Fibroblast of peridontal ligament (primary cell): Measurements from ENCODE around the gene XPO6.

Source experiments
- DNase-seq: peaks from one replicate; pipeline ENCODE4 v3.0.0-alpha.2; 2010; ENCODE audit errors: extremely low read depth

Gene XPO6

GRCh38 chr16:28208131-28208530, 3.6 kb downstream of the XPO6 start:
- no peak for DNase-seq

DNA sequence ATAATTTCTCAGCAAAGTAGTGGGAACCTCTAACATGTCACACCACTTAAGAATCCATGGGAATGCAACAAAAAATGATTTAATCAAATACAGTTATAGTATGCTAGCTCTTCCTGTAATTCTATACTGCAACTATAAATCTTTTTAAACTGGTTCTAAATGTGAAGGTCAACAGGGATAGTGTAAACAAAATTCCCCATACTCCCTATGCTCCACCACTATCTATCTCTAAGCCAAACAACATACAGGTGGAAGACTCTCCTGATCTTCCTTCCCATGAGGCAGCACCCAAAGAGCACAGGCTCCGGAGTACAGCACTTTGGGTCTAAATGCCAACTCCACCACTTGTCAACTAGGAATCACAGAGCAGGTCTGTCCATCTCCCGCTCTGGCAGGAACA, 4.4 kb downstream of the XPO6 start:
- no peak for DNase-seq

- DNase-seq = no peak
Measured at GRCh38 chr16:28205974-28206373, 5.8 kb downstream of the XPO6 start.

- DNase-seq = no peak
Measured at GRCh38 chr16:28205117-28205899, 6.5 kb downstream of the XPO6 start.

GRCh38 chr16:28204622-28205021, 7.1 kb downstream of the XPO6 start:
- no peak for DNase-seq

DNA sequence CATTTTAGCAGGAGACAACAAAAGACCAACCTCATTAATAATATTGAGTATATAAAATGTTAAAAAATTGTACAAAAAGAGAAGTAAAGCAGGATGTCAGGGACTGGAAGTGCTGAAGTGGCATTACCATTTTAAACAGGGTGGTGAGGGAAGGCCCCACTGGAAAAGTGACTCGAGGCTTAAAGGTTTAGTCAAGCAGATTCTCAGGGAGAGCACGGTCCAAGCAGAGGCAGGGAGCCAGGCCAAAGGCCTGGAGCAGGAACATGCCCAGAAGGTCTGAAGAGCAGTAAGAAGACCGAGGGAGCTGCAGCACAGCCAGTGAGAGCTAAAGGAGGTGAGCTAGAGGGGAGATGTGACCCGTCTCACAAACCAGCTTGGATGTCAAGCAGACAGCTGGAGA, 7.6 kb downstream of the XPO6 start:
- DNase-seq = no peak

DNA sequence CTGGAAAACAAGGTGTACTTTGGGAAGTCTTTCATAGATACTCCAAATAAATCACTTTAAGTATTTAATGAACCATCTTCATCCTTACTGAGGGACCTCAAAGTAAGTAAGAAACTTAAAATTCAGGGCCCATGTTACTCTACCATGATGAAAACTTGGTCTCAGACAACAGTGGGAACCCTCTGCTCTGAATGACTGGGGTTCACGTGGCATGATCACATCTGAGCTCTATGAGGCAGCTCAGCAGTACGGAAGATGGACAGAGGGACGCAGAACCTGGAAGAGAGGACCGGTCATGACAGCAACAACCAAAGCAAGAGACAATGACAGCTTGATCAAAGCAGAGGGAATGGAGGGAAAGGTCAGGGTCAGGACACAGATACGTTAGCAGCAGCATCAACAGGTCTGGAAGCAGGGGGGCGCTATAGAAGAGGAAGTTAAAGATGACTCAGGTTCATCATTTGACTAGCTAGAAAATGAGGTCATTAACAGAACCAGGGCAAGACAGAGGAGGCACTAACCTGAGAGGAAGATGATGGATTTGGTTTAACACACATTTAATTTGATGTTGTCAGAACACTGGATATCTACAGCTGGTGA, 9.5 kb downstream of the XPO6 start:
- no peak for DNase-seq

- DNase-seq = no peak
Measured at GRCh38 chr16:28200661-28201060, 11.1 kb downstream of the XPO6 start.

- no peak for DNase-seq
Measured at GRCh38 chr16:28196387-28196987, 15.3 kb downstream of the XPO6 start.

DNA sequence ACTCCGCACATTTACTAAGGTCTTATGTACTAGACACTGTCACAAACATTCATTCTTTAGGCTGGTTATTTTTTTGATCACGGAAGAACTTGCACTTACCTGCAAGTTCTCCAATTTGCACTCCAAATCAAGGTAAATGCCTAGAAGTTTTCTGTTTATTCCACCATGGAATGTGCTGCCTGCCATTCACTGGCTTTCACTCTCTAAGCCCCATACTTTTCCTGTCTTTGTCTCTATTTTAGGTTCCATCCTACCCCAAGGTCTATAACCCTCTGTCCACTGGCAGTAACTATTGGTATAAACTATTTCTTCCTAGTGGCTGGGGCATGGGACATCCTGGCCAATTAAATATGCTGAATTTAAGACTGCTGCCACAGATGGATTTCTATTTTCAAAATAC, 15.9 kb downstream of the XPO6 start:
- DNase-seq = no peak

DNA sequence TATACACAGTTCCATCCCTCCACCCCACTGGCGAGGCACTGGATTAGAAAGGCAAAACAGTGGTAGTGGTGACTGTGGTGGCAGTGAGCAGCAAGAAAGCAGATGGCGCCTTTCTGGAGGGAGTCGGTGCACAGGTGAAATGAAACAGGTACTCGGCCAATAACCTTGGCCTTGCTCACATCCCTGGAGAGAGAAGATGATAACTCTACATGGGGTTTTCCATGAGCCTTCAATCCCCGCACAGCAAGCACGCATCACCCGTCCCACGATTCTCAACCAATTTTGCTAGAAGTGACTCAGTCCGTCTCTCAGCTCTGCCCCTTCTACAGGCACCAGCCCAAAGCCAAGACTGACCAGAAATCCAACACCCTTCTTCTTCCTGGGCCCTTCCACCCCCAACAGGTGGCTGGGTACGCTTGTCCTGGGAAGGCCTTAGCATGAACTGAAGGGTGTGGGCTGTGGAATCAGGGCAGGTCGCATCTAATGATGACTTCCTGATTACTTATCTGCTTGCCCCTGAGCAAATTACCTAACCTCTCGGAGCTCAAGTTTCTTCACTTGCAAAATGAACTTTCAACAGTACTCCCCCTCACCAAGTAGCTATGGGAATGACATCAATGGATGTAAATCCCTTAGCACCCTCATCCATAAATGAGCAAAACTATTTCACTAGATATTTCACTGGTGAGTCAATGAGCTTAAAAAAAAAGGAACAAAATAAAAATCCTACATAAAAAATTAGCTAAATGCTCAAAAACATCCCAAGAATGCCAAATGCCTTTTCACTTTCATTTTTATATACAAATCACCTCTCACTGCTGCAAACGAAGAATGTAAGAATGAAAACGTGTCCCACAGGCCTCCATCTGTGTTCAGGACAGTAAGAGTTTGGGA, 18.0 kb downstream of the XPO6 start:
- DNase-seq = peak; percentile 93

GRCh38 chr16:28192806-28193529, 18.8 kb downstream of the XPO6 start:
- no peak for DNase-seq

DNA sequence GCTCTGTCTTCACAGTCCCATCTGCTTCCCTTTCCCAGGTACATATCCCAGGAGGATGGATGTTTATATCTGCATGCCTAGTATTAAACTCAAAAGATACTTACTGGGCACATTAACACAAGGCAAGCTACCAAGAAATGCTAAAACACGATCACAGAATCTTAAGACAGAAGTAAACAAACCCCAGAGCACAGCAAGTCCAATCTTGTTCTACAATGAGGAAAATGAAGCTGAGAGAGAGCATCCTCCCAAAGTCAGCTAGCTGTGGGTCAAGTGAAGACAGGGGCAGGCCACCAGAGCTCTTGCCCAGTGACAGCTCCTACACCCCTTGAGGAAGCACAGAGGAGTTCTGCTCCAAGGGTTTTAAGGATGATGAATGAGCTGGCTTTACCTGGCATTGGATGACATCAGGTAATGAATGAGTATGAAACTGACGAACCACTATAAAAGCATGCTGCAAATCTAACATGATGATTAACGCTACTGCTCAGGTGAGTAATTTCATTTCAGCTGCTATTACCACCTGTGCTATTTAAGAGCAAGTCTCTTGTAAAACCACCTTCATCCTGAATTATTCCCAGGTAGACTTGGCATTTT, 20.3 kb downstream of the XPO6 start:
- no peak for DNase-seq

DNA sequence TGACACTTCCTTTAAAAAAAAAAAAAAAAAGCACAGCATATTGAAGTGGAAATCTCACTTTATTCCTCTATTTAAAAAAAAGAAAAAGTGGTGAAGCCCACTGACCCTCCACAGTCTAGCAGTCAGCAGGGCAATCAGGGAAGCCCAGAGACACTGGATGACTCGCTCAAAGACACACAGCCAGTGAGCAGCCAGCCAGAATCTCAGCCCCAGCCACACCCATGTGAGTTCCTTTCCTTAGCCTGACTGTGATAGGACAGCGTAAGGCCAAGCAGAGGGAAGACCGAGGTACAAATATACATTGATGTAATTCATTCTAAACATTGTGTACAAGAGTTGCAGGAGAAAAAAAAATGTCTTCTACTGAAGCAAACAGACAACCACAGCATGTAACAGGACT, 22.5 kb downstream of the XPO6 start:
- no peak for DNase-seq

GRCh38 chr16:28188085-28188916, 23.5 kb downstream of the XPO6 start:
- peak; percentile 49 for DNase-seq

- DNase-seq = no peak
Measured at GRCh38 chr16:28187595-28188004, 24.2 kb downstream of the XPO6 start.

GRCh38 chr16:28186752-28187151, 25.0 kb downstream of the XPO6 start:
- peak; percentile 50 for DNase-seq

DNA sequence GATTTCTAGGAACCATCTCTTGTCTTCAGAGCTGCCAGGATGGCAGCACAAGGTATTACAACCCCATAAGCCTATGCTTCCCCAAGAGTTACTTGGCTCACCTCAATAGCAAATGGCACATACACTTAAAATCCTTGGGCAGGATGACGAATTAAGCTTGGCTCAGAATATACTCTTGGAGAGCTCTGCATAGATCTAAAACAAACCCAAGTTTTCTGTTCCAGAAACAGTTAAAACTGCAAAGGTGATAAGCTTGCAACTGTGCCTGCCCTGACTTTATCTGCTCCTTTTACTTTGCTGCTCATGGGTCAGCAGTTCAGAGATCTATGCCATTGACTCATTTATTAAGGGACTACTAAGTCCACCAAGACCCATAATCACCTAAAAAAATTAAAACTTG, 26.1 kb downstream of the XPO6 start:
- DNase-seq = no peak

GRCh38 chr16:28184625-28185024, 27.1 kb downstream of the XPO6 start:
- no peak for DNase-seq

DNA sequence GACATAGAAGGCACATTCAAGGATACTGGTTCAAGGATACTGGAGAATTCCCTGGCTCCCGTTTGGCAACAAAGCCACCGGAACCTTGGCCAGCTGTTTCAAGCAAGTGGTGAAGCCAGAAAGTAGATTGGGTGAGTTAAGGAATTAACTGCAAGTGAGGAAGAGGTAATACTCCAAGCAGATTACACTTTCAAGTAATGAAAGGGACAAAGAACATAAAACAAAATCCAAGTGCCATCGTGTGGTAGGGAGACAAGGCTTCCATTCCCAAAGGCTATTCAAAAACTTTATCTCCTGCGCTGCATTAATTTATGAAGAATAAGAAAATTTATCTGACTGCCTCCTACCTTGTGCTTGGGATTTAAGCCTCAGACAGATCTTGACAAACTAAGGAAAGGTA, 27.8 kb downstream of the XPO6 start:
- DNase-seq = no peak
